Right atrium auricular region (tissue), 2 donors: ENCODE results near the gene LGALS7. TPM values are rescaled to one million over a fixed set of nuclear protein-coding genes. Genes with fewer than 3 reads are reported as not detected.
"Not testable (repeated sequence)": the region's sequence is repeated elsewhere in the genome, so short reads cannot be mapped to it uniquely, and the experiment has no call there.

Experiments used
- DNase-seq: peaks from one replicate; pipeline ENCODE4 v3.0.0-alpha.2; 2019; ENCODE audit warnings: low spot score
- H3K27ac ChIP-seq, 2 donors: fragments of 200-600 bp; sonication (generic); 1 replicate in 1 of 2; 2 replicates in 1 of 2; pipeline ENCODE4 v1.5.1; 2016 to 2019
- H3K27me3 ChIP-seq, 2 donors: fragments of 200-600 bp; sonication (generic); one replicate each; pipeline versions ENCODE4 v1.5.1 to v1.6.0; 2017 to 2019
- H3K36me3 ChIP-seq: fragments of 200-600 bp; sonication (generic); one replicate; pipeline ENCODE4 v1.5.1; 2016
- H3K4me1 ChIP-seq, 2 donors: fragments of 200-600 bp; sonication (generic); one replicate each; pipeline versions ENCODE4 v1.5.1 to v1.6.0; 2017 to 2019
- H3K4me3 ChIP-seq, 2 donors: fragments of 200-600 bp; sonication (generic); 1 replicate in 1 of 2; 2 replicates in 1 of 2; pipeline ENCODE4 v1.5.1; 2017 to 2019; ENCODE audit warnings: mild to moderate bottlenecking in 1 of 2, moderate library complexity in 1 of 2
- H3K9me3 ChIP-seq, 2 donors: fragments of 200-600 bp; sonication (generic); one replicate each; pipeline ENCODE4 v1.5.1; 2019
- CTCF ChIP-seq, 2 donors: fragments of 200-600 bp; sonication (generic); IDR thresholded peaks; one replicate each; pipeline ENCODE4 v1.5.1; 2019; ENCODE audit warnings: antibody characterized with exemption in 2 of 2
- total RNA-seq, 2 donors: library from RNA; depleted of rRNA; stranded (reverse); fragments of >200 nt; gene quantifications; one replicate each; pipeline ENCODE4 v1.1.0, GENCODE V29; 2016

LGALS7 gene
- total RNA-seq, 2 donors from 2014 or later: not detected

- no peak overlapping the region for H3K27ac ChIP-seq
- H3K36me3 ChIP-seq: no peaks in the 10 kb centered on the region
- H3K4me3 ChIP-seq: no peak overlapping the region
- no peaks in the 10 kb centered on the region for H3K9me3 ChIP-seq
- no peaks in the 10 kb centered on the region for H3K27me3 ChIP-seq
- no peak for DNase-seq
- TF ChIP-seq CTCF (IDR thresholded peaks at IDR 0.05): no peak
- H3K4me1 ChIP-seq: no peaks in the 10 kb centered on the region
Measured at GRCh38 chr19:38795549-38795948, 22.2 kb upstream of the LGALS7 start.

- no peaks in the 10 kb centered on the region for H3K36me3 ChIP-seq
- TF ChIP-seq CTCF (IDR thresholded peaks at IDR 0.05): no peak
- no peak overlapping the region for H3K4me3 ChIP-seq
- no peaks in the 10 kb centered on the region for H3K4me1 ChIP-seq
- no peaks in the 10 kb centered on the region for H3K9me3 ChIP-seq
- H3K27me3 ChIP-seq: no peaks in the 10 kb centered on the region
- DNase-seq: no peak
- no peak overlapping the region for H3K27ac ChIP-seq
Measured at GRCh38 chr19:38793671-38794070, 20.4 kb upstream of the LGALS7 start.

- Histone ChIP-seq H3K9me3 (no peaks in the 10 kb centered on the region), H3K4me3 (no peak overlapping the region), H3K27me3 (no peaks in the 10 kb centered on the region), H3K36me3 (no peaks in the 10 kb centered on the region), H3K27ac (no peak overlapping the region), H3K4me1 (no peaks in the 10 kb centered on the region)
- no peak for DNase-seq
- no peak for TF ChIP-seq CTCF (IDR thresholded peaks at IDR 0.05)
Measured at GRCh38 chr19:38793177-38793576, 19.9 kb upstream of the LGALS7 start.

GRCh38 chr19:38792250-38793111, 19.2 kb upstream of the LGALS7 start:
- peak; percentile 61 for DNase-seq
- no peak overlapping the region for H3K27ac ChIP-seq

GRCh38 chr19:38791451-38792064, 18.2 kb upstream of the LGALS7 start:
- not testable (repeated sequence) for H3K27ac ChIP-seq, H3K9me3 ChIP-seq, H3K4me3 ChIP-seq, DNase-seq, H3K36me3 ChIP-seq, H3K4me1 ChIP-seq, H3K27me3 ChIP-seq

More at GRCh38 chr19:38792250-38793111, 19.2 kb upstream of the LGALS7 start:
- Histone ChIP-seq H3K27me3 (no peaks in the 10 kb centered on the region), H3K9me3 (no peaks in the 10 kb centered on the region), H3K4me3 (peak overlapping the region in 1 of 2 donors; percentile 35), H3K4me1 (no peaks in the 10 kb centered on the region), H3K36me3 (no peaks in the 10 kb centered on the region)
- no peak for TF ChIP-seq CTCF (IDR thresholded peaks at IDR 0.05)

GRCh38 chr19:38790507-38791403, 17.4 kb upstream of the LGALS7 start:
- H3K27me3 ChIP-seq, H3K36me3 ChIP-seq, DNase-seq, H3K27ac ChIP-seq, H3K4me3 ChIP-seq, H3K9me3 ChIP-seq, H3K4me1 ChIP-seq: not testable (repeated sequence)
